A549 treated with AZD2906 at 1 μM for 4 hours (cell line): ENCODE results near the gene SPATA31C1. TPM values are rescaled to one million over a fixed set of nuclear protein-coding genes. Genes with fewer than 3 reads are reported as not detected.

Source experiments
- total RNA-seq: library from RNA; stranded (reverse); fragments of 200-300 nt; extraction: Qiagen RNA extraction; gene quantifications from 5 replicates; pipeline ENCODE4 v1.2.3, GENCODE V29; 2022

Gene SPATA31C1
- total RNA-seq: not detected in 5 replicates

GRCh38 chr9:87917662-87918061 lies at the start of gene SPATA31C1:
TSS of gene SPATA31C1 (plus strand) at chr9:87917962.

GRCh38 chr9:87882627-87883026 lies 35.1 kb upstream of the SPATA31C1 start, which contains the start of gene SPATA31E1:
TSS of gene SPATA31E1 (plus strand) at chr9:87882877. CDS start at chr9:87882892, 15 bp downstream.

Other genes starting within 250 kb of the SPATA31C1 start
- 590 to 731 TPM (median 623 TPM) in 5 replicates for gene CTSL, start 191.8 kb upstream of the SPATA31C1 start, total RNA-seq
- gene SPATA31E1, start 35.1 kb upstream of the SPATA31C1 start, total RNA-seq: 0.01 TPM in 1 of 5 replicates, not detected in the others
- gene CDK20, start 56.6 kb downstream of the SPATA31C1 start, total RNA-seq: 6.3 to 7.1 TPM (median 6.6 TPM) in 5 replicates
- gene SPATA31C2, start 220.5 kb downstream of the SPATA31C1 start, total RNA-seq: not detected in 5 replicates